Smooth muscle cell (in vitro differentiated cells): Measurements from ENCODE around the gene GABRB1. TPM values are rescaled to one million over a fixed set of nuclear protein-coding genes. Genes with fewer than 3 reads are reported as not detected.

ENCODE experiments used
- DNase-seq: peaks from one replicate; lab custom pipeline; 2025; ENCODE audit not compliant: unreplicated experiment; lab: John Stamatoyannopoulos, UW
- H2AFZ ChIP-seq: fragments of 200-600 bp; sonication (generic); 2 replicates; pipeline ENCODE4 v1.6.0; 2016; ENCODE audit warnings: antibody characterized with exemption, low read depth, mild to moderate bottlenecking
- H3F3A ChIP-seq: fragments of 200-600 bp; sonication (generic); 2 replicates; pipeline ENCODE4 v1.6.0; 2017; ENCODE audit warnings: antibody characterized with exemption, low read depth
- H3K27ac ChIP-seq: fragments of 200-600 bp; sonication (generic); 2 replicates; pipeline ENCODE4 v1.5.1; 2016; ENCODE audit warnings: low read depth, mild to moderate bottlenecking
- H3K27me3 ChIP-seq: fragments of 200-600 bp; sonication (generic); 2 replicates; pipeline ENCODE4 v1.6.1; 2016; ENCODE audit warnings: low read depth, mild to moderate bottlenecking
- H3K36me3 ChIP-seq: fragments of 200-600 bp; sonication (generic); 2 replicates; pipeline ENCODE4 v1.5.1; 2016; ENCODE audit warnings: low read depth
- H3K4me1 ChIP-seq: fragments of 200-600 bp; sonication (generic); 2 replicates; pipeline ENCODE4 v1.5.1; 2016; ENCODE audit warnings: low read depth
- H3K4me2 ChIP-seq: fragments of 200-600 bp; sonication (generic); 2 replicates; pipeline ENCODE4 v1.6.0; 2016; ENCODE audit warnings: mild to moderate bottlenecking
- H3K4me3 ChIP-seq: fragments of 200-600 bp; sonication (generic); 2 replicates; pipeline ENCODE4 v1.5.1; 2016; ENCODE audit warnings: mild to moderate bottlenecking
- H3K79me2 ChIP-seq: fragments of 200-600 bp; sonication (generic); 2 replicates; pipeline ENCODE4 v1.6.0; 2016; ENCODE audit warnings: low read depth, mild to moderate bottlenecking
- H3K9ac ChIP-seq: fragments of 200-600 bp; sonication (generic); 2 replicates; pipeline ENCODE4 v1.6.0; 2016; ENCODE audit warnings: low read depth
- H3K9me3 ChIP-seq: fragments of 200-600 bp; sonication (generic); replicated peaks from 2 replicates; pipeline ENCODE4 v1.5.1; 2016; ENCODE audit warnings: low read depth
- H4K20me1 ChIP-seq: fragments of 200-600 bp; sonication (generic); 2 replicates; pipeline ENCODE4 v1.6.0; 2016; ENCODE audit warnings: low read depth
- CTCF ChIP-seq: fragments of 200-600 bp; sonication (generic); IDR thresholded peaks from 2 replicates; pipeline ENCODE4 v1.5.1; 2017; ENCODE audit warnings: borderline replicate concordance, mild to moderate bottlenecking, antibody characterized with exemption; ENCODE audit not compliant: insufficient read depth, poor library complexity, severe bottlenecking
- WGBS: methylation state at CpG from one replicate; pipeline ENCODE4 v1.1.7; 2016; ENCODE audit warnings: low lambda C conversion rate; 5-methylcytosine and 5-hydroxymethylcytosine counted together
- polyA plus RNA-seq: library from polyadenylated mRNA; unstranded; fragments of >200 nt; fragmentation: Nextera tagmentation; extraction: Ambion mirVana; gene quantifications from 2 replicates; pipeline ENCODE4 v1.2.1, GENCODE V29; 2016
- total RNA-seq: library from RNA; depleted of rRNA; stranded (reverse); fragments of >200 nt; gene quantifications from 2 replicates; pipeline ENCODE4 v1.2.3, GENCODE V29; 2014

Gene GABRB1
- total and polyA plus RNA-seq, 2 experiments from 2014 or later = 0.22 TPM; not detected in 1

GRCh38 chr4:47386561-47387235 is 355.3 kb downstream of the GABRB1 start:
- Histone ChIP-seq H3K27ac (no peak overlapping the region), H3K4me2 (no peak overlapping the region)

GRCh38 chr4:47390428-47391125 is 359.2 kb downstream of the GABRB1 start:
- TF ChIP-seq CTCF = no peak
- 94% methylated on average over 5 of the region's 5 CpGs for WGBS
- H4K20me1 ChIP-seq = no peaks in the 10 kb centered on the region

More at GRCh38 chr4:47386561-47387235, 355.3 kb downstream of the GABRB1 start:
- Histone ChIP-seq H3K79me2 (no peaks in the 10 kb centered on the region), H3K9ac (no peak overlapping the region), H4K20me1 (no peaks in the 10 kb centered on the region), H3K4me3 (no peak overlapping the region), H3K27me3 (no peaks in the 10 kb centered on the region), H3K4me1 (no peaks in the 10 kb centered on the region), H2AFZ (no peak overlapping the region), H3K9me3 (no peaks in the 10 kb centered on the region), H3K36me3 (no peaks in the 10 kb centered on the region), H3F3A (no peaks in the 10 kb centered on the region)
- TF ChIP-seq CTCF = no peak
- 42% methylated on average over 2 of the region's 2 CpGs for WGBS
- DNase-seq = no peak

GRCh38 chr4:47391256-47391655 is 359.9 kb downstream of the GABRB1 start:
- Histone ChIP-seq H3K27me3 (no peaks in the 10 kb centered on the region), H2AFZ (no peak overlapping the region), H3K9ac (no peak overlapping the region), H3K79me2 (no peaks in the 10 kb centered on the region), H3K4me2 (no peak overlapping the region), H3K4me3 (no peak overlapping the region), H4K20me1 (no peaks in the 10 kb centered on the region), H3K9me3 (no peaks in the 10 kb centered on the region), H3K4me1 (no peaks in the 10 kb centered on the region), H3K27ac (no peak overlapping the region), H3K36me3 (no peaks in the 10 kb centered on the region), H3F3A (no peaks in the 10 kb centered on the region)
- 92% methylated on average over 3 of the region's 3 CpGs for WGBS
- no peak for TF ChIP-seq CTCF
- no peak for DNase-seq

More at GRCh38 chr4:47390428-47391125, 359.2 kb downstream of the GABRB1 start:
- H3K4me2 ChIP-seq = no peak overlapping the region
- no peaks in the 10 kb centered on the region for H3F3A ChIP-seq
- H3K9me3 ChIP-seq = no peaks in the 10 kb centered on the region
- no peak for DNase-seq
- no peaks in the 10 kb centered on the region for H3K79me2 ChIP-seq
- H3K27me3 ChIP-seq = no peaks in the 10 kb centered on the region
- H3K4me3 ChIP-seq = no peak overlapping the region
- no peak overlapping the region for H2AFZ ChIP-seq
- H3K4me1 ChIP-seq = no peaks in the 10 kb centered on the region
- H3K27ac ChIP-seq = no peak overlapping the region
- no peaks in the 10 kb centered on the region for H3K36me3 ChIP-seq
- H3K9ac ChIP-seq = no peak overlapping the region
